Stomach (tissue), 9 donors: ENCODE results near the gene SLC32A1. TPM values are rescaled to one million over a fixed set of nuclear protein-coding genes. Genes with fewer than 3 reads are reported as not detected.

Source experiments
- DNase-seq, 2 donors: peaks; one replicate each; pipeline versions ENCODE4 v3.0.0 to v3.0.0-alpha.2; 2013 to 2019
- H3K27ac ChIP-seq, 5 donors: fragments of 200-600 bp in 4 of 5; sonication (generic) in 4 of 5; one replicate each; pipeline ENCODE4 v1.5.1; 2013 to 2019; ENCODE audit warnings: mild to moderate bottlenecking in 1 of 5, moderate library complexity in 1 of 5
- H3K27me3 ChIP-seq, 3 donors: fragments of 200-600 bp; sonication (generic); one replicate each; pipeline ENCODE4 v1.5.1; 2017 to 2019; ENCODE audit warnings: mixed run types in 1 of 3
- H3K36me3 ChIP-seq, 4 donors: fragments of 200-600 bp; sonication (generic); 1 replicate in 3 of 4; 2 replicates in 1 of 4; pipeline ENCODE4 v1.5.1; 2016 to 2019
- H3K4me1 ChIP-seq, 4 donors: fragments of 200-600 bp; sonication (generic); one replicate each; pipeline ENCODE4 v1.5.1; 2016 to 2019
- H3K4me3 ChIP-seq, 4 donors: fragments of 200-600 bp; sonication (generic) in 3 of 4; one replicate each; pipeline ENCODE4 v1.5.1; 2016 to 2019; ENCODE audit warnings: mild to moderate bottlenecking in 1 of 4
- H3K9me3 ChIP-seq, 4 donors: fragments of 200-600 bp; sonication (generic); one replicate each; pipeline ENCODE4 v1.5.1; 2016 to 2019
- EP300 ChIP-seq: sonication (generic); formaldehyde crosslinking; IDR thresholded peaks from one replicate; pipeline ENCODE4 v1.6.1; 2017; ENCODE audit warnings: antibody characterized with exemption
- POLR2A ChIP-seq, 4 donors: fragments of 450-650 bp; IDR thresholded peaks; one replicate each; pipeline ENCODE4 v1.6.1; 2016; ENCODE audit warnings: antibody characterized with exemption in 4 of 4, control low read depth in 2 of 4, mild to moderate bottlenecking in 1 of 4, moderate library complexity in 1 of 4
- POLR2AphosphoS5 ChIP-seq, 3 donors: sonication (generic); formaldehyde crosslinking; IDR thresholded peaks; one replicate each; pipeline ENCODE4 v1.6.1; 2016; ENCODE audit warnings: antibody characterized with exemption in 3 of 3
- WGBS, 5 donors: extraction: QIAGEN DNeasy Blood & Tissue Kit in 3 of 5; methylation state at CpG; one replicate each; pipeline versions ENCODE4 v1.1.5 to v1.1.7; 2013 to 2018; 5-methylcytosine and 5-hydroxymethylcytosine counted together
- intact Hi-C: fragments of 100-400 bp; cut with DNase I; formaldehyde crosslinking; loops from one replicate; pipeline ENCODE4 v1.15.1; 2023; ENCODE audit warnings: low total_unique reads
- polyA plus RNA-seq, 3 donors: library from polyadenylated mRNA; stranded (reverse); fragments of 200-250 nt; gene quantifications; one replicate each; pipeline ENCODE4 v1.2.3, GENCODE V29; 2013
- total RNA-seq, 5 donors: library from RNA; depleted of rRNA; stranded (reverse); fragments of >200 nt; gene quantifications; one replicate each; pipeline versions ENCODE4 v1.1.0 to v1.2.3, GENCODE V29; 2014 to 2016
- TF ChIP-seq, protein P1 (sequence below), 7 experiments: fragments of 450-650 bp in 4 of 7; fragments of 200-600 bp in 3 of 7; sonication (generic) in 3 of 7; IDR thresholded peaks; one replicate each; pipeline ENCODE4 v1.5.1; 2016 to 2019; ENCODE audit warnings: antibody characterized with exemption in 7 of 7, control low read depth in 2 of 7, mild to moderate bottlenecking in 1 of 7
- donor health status: healthy with polysubstance abuse.
- donor health status: Bipolar disorder and iron deficiency.
- donor health status: healthy.

The SLC32A1 gene
- total and polyA plus RNA-seq, 8 donors = not detected

DNA sequence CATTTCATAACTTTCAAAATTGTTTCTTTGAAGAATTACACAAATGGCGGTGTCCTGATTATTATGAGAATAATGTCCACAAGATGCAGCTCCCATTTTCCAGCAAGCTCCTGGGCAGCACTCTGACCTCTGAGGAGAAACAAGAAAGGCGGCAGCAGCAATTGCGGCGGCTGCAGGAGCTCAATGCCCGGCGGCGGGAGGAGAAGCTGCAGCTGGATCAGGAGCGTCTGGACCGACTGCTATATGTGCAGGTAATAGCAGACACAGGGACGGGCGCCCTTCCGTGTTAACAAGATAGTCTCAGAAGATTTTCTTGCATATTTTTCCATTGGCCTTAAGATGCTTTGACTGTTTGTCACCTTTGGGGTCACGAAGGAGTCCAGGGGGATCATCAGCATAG lies 30.6 kb downstream of the SLC32A1 start:
- H3K27ac ChIP-seq = no peak overlapping the region
- no peaks in the 10 kb centered on the region for H3K27me3 ChIP-seq
- 88 to 97% (median 94%) methylated on average over 13 of the region's 13 CpGs for WGBS, 5 donors
- no peaks in the 10 kb centered on the region for H3K9me3 ChIP-seq
- peaks cover 0 to 16% (median 2%) of the 10 kb centered on the region in 4 donors for H3K4me1 ChIP-seq
- intact Hi-C loops = no loop called here
- H3K4me3 ChIP-seq = no peak overlapping the region
- DNase-seq = no peak
- TF ChIP-seq, protein P1, sequence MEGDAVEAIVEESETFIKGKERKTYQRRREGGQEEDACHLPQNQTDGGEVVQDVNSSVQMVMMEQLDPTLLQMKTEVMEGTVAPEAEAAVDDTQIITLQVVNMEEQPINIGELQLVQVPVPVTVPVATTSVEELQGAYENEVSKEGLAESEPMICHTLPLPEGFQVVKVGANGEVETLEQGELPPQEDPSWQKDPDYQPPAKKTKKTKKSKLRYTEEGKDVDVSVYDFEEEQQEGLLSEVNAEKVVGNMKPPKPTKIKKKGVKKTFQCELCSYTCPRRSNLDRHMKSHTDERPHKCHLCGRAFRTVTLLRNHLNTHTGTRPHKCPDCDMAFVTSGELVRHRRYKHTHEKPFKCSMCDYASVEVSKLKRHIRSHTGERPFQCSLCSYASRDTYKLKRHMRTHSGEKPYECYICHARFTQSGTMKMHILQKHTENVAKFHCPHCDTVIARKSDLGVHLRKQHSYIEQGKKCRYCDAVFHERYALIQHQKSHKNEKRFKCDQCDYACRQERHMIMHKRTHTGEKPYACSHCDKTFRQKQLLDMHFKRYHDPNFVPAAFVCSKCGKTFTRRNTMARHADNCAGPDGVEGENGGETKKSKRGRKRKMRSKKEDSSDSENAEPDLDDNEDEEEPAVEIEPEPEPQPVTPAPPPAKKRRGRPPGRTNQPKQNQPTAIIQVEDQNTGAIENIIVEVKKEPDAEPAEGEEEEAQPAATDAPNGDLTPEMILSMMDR (IDR thresholded peaks at IDR 0.05) = no peak
- TF ChIP-seq POLR2A (IDR thresholded peaks at IDR 0.05) (no peak), POLR2AphosphoS5 (IDR thresholded peaks at IDR 0.05) (no peak), EP300 (no peak)
- H3K36me3 ChIP-seq = peaks cover 24 to 84% (median 80%) of the 10 kb centered on the region in 4 donors

DNA sequence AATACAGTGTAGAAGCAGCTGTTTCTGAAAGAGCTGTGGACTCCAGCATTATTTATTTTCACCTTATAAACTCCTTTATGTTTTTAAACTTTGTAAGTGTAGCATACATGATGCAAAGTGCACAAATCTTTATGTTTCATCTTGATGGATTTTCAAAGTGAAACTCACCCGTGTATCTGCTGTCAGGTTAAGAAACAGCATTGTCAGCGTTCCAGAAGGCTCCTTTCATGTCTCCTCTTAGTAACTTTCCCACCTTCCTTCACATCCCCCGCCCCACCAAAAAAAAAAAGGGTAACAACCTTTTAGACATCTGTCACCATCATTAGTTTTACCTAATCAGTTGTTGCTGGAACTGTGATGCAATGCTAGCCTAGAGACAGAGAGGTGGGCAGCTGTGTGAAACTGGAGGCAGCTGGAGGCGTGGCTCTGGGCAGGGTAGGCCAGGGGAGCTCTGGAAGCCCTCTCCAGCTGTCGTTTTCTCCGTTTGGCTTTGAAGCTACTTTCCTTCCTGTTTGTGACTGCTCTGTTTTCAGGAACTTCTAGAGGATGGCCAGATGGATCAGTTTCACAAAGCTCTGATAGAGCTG lies 31.1 kb downstream of the SLC32A1 start:
- no peaks in the 10 kb centered on the region for H3K27me3 ChIP-seq
- H3K27ac ChIP-seq = no peak overlapping the region
- H3K4me3 ChIP-seq = no peak overlapping the region
- TF ChIP-seq POLR2AphosphoS5 (IDR thresholded peaks at IDR 0.05) (no peak), POLR2A (IDR thresholded peaks at IDR 0.05) (no peak), EP300 (no peak)
- TF ChIP-seq, protein P1 (IDR thresholded peaks at IDR 0.05) = no peak
- intact Hi-C loops = no loop called here
- 63 to 81% (median 76%) methylated on average over 6 of the region's 6 CpGs for WGBS, 5 donors
- peaks cover 24 to 89% (median 85%) of the 10 kb centered on the region in 4 donors for H3K36me3 ChIP-seq
- no peak for DNase-seq
- H3K9me3 ChIP-seq = no peaks in the 10 kb centered on the region
- H3K4me1 ChIP-seq = peaks cover 0 to 13% (median 0%) of the 10 kb centered on the region in 4 donors

DNA sequence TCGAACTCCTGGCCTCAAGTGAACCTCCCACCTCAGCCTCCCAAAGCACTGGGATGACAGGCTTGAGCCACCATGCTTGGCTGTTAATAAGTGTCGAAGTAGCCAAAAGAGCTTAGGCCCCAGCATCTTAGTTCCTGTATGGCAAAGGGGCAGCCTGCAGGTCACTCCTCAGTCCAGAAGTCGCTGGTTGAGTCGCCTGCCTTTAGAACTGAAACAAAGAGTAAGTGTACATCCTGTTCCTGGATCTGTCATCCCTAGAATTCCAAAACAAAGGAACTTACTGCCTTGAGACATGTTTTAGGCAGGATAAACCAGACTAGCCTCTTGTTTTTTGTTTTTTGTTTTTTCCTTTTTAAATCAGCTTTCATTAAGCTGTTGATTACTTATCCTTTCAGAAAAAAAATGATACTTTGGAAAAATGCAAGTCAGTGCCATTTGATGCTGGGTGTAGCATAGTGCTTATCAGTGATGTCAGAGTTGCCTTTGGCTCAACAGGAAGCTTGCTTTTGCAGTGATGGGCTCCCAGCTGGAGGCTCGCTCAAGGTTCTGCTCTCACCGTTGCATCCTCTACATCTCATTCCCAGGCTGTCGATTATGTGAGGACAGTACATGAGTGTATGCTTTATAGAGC lies 33.0 kb downstream of the SLC32A1 start:
- intact Hi-C loops = no loop called here

DNA sequence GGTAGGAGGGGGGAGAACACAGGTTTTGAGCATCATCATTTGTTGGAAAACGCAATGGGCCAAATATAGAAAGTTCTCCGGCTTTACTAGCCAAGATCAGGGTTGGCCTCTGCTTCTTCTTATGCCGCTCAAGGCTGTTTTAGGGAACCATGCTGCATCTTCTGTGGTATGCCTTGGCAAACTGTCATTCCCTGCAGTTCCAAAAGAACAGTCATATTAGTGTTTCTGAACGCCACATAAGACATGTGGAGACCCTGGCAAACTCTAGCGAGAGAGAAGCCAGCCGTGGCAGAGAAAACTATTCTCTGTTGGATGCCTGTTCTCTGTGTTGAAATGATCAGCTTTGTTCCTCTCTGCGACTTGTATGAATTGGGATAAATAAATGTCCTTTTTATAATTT lies 34.8 kb downstream of the SLC32A1 start:
- no peaks in the 10 kb centered on the region for H3K27me3 ChIP-seq
- H3K4me3 ChIP-seq = no peak overlapping the region
- peaks cover 0 to under 1% (median 0%) of the 10 kb centered on the region in 4 donors for H3K4me1 ChIP-seq
- 86 to 96% (median 94%) methylated on average over 6 to 7 of the region's 7 CpGs for WGBS, 5 donors
- intact Hi-C loops = no loop called here
- no peak for DNase-seq
- no peak overlapping the region for H3K27ac ChIP-seq
- no peaks in the 10 kb centered on the region for H3K9me3 ChIP-seq
- H3K36me3 ChIP-seq = peaks cover 51 to 100% (median 100%) of the 10 kb centered on the region in 4 donors
- TF ChIP-seq EP300 (no peak), POLR2A (IDR thresholded peaks at IDR 0.05) (no peak), POLR2AphosphoS5 (IDR thresholded peaks at IDR 0.05) (no peak)

More for the DNA sequence above, 33.0 kb downstream of the SLC32A1 start:
- WGBS, 5 donors = 70 to 92% (median 82%) methylated on average over 7 of the region's 7 CpGs
- Histone ChIP-seq H3K36me3 (peaks cover 33 to 100% (median 95%) of the 10 kb centered on the region in 4 donors), H3K4me1 (no peaks in the 10 kb centered on the region), H3K9me3 (no peaks in the 10 kb centered on the region), H3K4me3 (no peak overlapping the region), H3K27me3 (no peaks in the 10 kb centered on the region), H3K27ac (no peak overlapping the region)
- DNase-seq = no peak
- TF ChIP-seq EP300 = no peak
- TF ChIP-seq POLR2AphosphoS5 (IDR thresholded peaks at IDR 0.05) = no peak
- TF ChIP-seq, protein P1 (IDR thresholded peaks at IDR 0.05) = no peak
- TF ChIP-seq POLR2A (IDR thresholded peaks at IDR 0.05) = no peak

DNA sequence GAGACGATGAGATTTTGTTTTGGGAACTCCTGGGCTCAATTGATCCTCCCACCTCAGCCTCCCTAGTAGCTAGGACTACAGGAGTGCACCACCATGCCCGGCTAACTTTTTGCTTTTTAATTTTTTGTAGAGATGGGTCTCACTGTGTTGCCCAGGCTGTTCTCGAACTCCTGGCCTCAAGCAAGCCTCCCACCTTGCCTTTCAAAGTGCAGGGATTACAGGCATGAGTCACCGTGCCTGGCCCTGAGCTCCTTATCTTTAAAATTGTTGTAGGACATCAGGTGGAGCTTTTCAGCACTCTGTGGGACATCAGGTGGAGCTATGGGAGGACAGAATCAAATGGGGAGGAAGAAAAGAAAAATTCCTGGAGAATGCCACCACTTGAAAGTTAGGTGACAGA lies 36.7 kb downstream of the SLC32A1 start:
- intact Hi-C loops = no loop called here
- 84 to 93% (median 87%) methylated on average over 4 of the region's 4 CpGs for WGBS, 5 donors
- H3K4me3 ChIP-seq = no peak overlapping the region
- TF ChIP-seq, protein P1 (IDR thresholded peaks at IDR 0.05) = no peak
- TF ChIP-seq EP300 (no peak), POLR2AphosphoS5 (IDR thresholded peaks at IDR 0.05) (no peak), POLR2A (IDR thresholded peaks at IDR 0.05) (no peak)
- no peak for DNase-seq
- H3K4me1 ChIP-seq = peaks cover 0 to 9% (median 3%) of the 10 kb centered on the region in 4 donors
- no peaks in the 10 kb centered on the region for H3K9me3 ChIP-seq
- no peaks in the 10 kb centered on the region for H3K27me3 ChIP-seq
- H3K27ac ChIP-seq = no peak overlapping the region
- peaks cover 41 to 100% (median 100%) of the 10 kb centered on the region in 4 donors for H3K36me3 ChIP-seq
